T-helper 22 cell (primary cell): ENCODE data around the gene TRMT112.

Experiments used
- DNase-seq: peaks from one replicate; pipeline ENCODE4 v3.0.0-alpha.2; 2020; ENCODE audit warnings: low read depth

TRMT112 gene

GRCh38 chr11:64291752-64292459, 25.5 kb downstream of the TRMT112 start:
- no peak for DNase-seq

GRCh38 chr11:64291262-64291751, 26.1 kb downstream of the TRMT112 start, which contains the start of gene KCNK4:
TSS of gene KCNK4 (plus strand) at chr11:64291302. CDS start at chr11:64293019, 1,717 bp downstream.
- DNase-seq = no peak

GRCh38 chr11:64290352-64291261, 26.8 kb downstream of the TRMT112 start:
- no peak for DNase-seq

- no peak for DNase-seq
Observed at GRCh38 chr11:64289002-64289564, 28.3 kb downstream of the TRMT112 start.

GRCh38 chr11:64288353-64288750, 29.0 kb downstream of the TRMT112 start:
- no peak for DNase-seq

GRCh38 chr11:64287676-64288352, 29.5 kb downstream of the TRMT112 start:
- DNase-seq = no peak

GRCh38 chr11:64286801-64287159, 30.6 kb downstream of the TRMT112 start:
- no peak for DNase-seq

GRCh38 chr11:64285885-64286800, 31.2 kb downstream of the TRMT112 start:
- DNase-seq = no peak

- DNase-seq = peak; percentile 82
Observed at GRCh38 chr11:64284962-64285884, 32.1 kb downstream of the TRMT112 start, which contains the start of gene GPR137. TSS of gene GPR137 (plus strand) at chr11:64285848. CDS start at chr11:64286525, 677 bp downstream.

- peak; percentile 91 for DNase-seq
Observed at GRCh38 chr11:64284048-64284961, 33.1 kb downstream of the TRMT112 start, which contains the start of gene BAD. TSS of gene BAD (minus strand) at chr11:64284665. CDS start at chr11:64284368, 297 bp downstream.

- no peak for DNase-seq
Observed at GRCh38 chr11:64283092-64283491, 34.3 kb downstream of the TRMT112 start.

- DNase-seq = no peak
Observed at GRCh38 chr11:64281957-64282770, 35.2 kb downstream of the TRMT112 start.

GRCh38 chr11:64278576-64279190, 38.7 kb downstream of the TRMT112 start:
- DNase-seq = no peak

- no peak for DNase-seq
Observed at GRCh38 chr11:64276653-64277431, 40.5 kb downstream of the TRMT112 start.

GRCh38 chr11:64275841-64276240, 41.5 kb downstream of the TRMT112 start:
- DNase-seq = no peak
